DND-41 (cell line): ENCODE measurements around the gene ZNF677.
"Not testable (repeated sequence)": the region's sequence is repeated elsewhere in the genome, so short reads cannot be mapped to it uniquely, and the experiment has no call there.

Experiments used
- EZH2 ChIP-seq: IDR thresholded peaks from 3 replicates; pipeline ENCODE4 v1.6.1; 2012; ENCODE audit warnings: borderline replicate concordance, low read depth, mild to moderate bottlenecking, moderate library complexity, low read length, inconsistent platforms; ENCODE audit not compliant: severe bottlenecking
- TF ChIP-seq, protein P1 (sequence below): IDR thresholded peaks from 2 replicates; pipeline ENCODE4 v1.5.1; 2012; ENCODE audit warnings: borderline replicate concordance, low read length, moderate library complexity, mild to moderate bottlenecking; ENCODE audit not compliant: poor library complexity, severe bottlenecking; ENCODE audit errors: extremely low read depth

DNA sequence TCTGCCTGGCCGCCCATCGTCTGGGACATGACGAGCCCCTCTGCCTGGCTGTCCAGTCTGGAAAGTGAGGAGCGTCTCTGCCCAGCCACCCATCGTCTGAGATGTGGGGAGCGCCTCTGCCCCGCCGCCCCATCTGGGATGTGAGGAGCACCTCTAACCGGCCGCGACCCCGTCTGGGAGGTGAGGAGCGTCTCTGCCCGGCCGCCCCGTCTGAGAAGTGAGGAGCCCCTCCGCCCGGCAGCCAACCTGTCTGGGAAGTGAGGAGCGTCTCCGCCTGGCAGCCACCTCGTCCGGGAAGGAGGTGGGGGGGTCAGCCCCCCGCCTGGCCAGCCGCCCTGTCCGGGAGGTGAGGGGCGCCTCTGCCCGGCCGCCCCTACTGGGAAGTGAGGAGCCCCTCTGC is 32.0 kb downstream of the ZNF677 start:
- TF ChIP-seq, protein P1, sequence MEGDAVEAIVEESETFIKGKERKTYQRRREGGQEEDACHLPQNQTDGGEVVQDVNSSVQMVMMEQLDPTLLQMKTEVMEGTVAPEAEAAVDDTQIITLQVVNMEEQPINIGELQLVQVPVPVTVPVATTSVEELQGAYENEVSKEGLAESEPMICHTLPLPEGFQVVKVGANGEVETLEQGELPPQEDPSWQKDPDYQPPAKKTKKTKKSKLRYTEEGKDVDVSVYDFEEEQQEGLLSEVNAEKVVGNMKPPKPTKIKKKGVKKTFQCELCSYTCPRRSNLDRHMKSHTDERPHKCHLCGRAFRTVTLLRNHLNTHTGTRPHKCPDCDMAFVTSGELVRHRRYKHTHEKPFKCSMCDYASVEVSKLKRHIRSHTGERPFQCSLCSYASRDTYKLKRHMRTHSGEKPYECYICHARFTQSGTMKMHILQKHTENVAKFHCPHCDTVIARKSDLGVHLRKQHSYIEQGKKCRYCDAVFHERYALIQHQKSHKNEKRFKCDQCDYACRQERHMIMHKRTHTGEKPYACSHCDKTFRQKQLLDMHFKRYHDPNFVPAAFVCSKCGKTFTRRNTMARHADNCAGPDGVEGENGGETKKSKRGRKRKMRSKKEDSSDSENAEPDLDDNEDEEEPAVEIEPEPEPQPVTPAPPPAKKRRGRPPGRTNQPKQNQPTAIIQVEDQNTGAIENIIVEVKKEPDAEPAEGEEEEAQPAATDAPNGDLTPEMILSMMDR, result not testable (repeated sequence)
- TF ChIP-seq EZH2, result not testable (repeated sequence)
